ENCODE measurements around the gene ZNF225. TPM values are rescaled to one million over a fixed set of nuclear protein-coding genes. Genes with fewer than 3 reads are reported as not detected.
A peak's percentile ranks its signal among the peaks of the same experiment; 100 is the strongest.

The ZNF225 gene
- total and polyA plus RNA-seq, 11 donors = 1.3 to 6.2 (median 3.1) TPM

DNA sequence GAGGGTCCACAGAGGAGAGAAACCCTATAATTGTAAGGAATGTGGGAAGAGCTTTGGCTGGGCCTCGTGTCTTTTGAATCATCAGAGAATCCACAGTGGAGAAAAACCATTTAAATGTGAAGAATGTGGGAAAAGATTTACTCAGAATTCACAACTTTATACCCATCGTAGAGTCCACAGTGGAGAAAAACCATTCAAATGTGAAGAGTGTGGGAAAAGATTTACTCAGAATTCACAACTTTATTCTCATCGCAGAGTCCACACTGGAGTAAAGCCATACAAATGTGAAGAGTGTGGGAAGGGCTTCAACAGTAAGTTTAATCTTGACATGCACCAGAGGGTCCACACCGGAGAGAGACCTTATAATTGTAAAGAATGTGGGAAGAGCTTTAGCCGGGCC lies 18.8 kb downstream of the ZNF225 start:
- no peaks in the 10 kb centered on the region for H3K4me1 ChIP-seq
- TF ChIP-seq, protein P1, sequence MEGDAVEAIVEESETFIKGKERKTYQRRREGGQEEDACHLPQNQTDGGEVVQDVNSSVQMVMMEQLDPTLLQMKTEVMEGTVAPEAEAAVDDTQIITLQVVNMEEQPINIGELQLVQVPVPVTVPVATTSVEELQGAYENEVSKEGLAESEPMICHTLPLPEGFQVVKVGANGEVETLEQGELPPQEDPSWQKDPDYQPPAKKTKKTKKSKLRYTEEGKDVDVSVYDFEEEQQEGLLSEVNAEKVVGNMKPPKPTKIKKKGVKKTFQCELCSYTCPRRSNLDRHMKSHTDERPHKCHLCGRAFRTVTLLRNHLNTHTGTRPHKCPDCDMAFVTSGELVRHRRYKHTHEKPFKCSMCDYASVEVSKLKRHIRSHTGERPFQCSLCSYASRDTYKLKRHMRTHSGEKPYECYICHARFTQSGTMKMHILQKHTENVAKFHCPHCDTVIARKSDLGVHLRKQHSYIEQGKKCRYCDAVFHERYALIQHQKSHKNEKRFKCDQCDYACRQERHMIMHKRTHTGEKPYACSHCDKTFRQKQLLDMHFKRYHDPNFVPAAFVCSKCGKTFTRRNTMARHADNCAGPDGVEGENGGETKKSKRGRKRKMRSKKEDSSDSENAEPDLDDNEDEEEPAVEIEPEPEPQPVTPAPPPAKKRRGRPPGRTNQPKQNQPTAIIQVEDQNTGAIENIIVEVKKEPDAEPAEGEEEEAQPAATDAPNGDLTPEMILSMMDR (IDR thresholded peaks at IDR 0.05) = no peak
- no peak for TF ChIP-seq POLR2A (IDR thresholded peaks at IDR 0.05)
- intact Hi-C loops (cut with DNase I) = no loop called here
- no peak overlapping the region for H3K27ac ChIP-seq
- H3K9me3 ChIP-seq = peaks cover 0 to 75% (median 12%) of the 10 kb centered on the region in 12 donors
- H3K27me3 ChIP-seq = no peaks in the 10 kb centered on the region
- H3K36me3 ChIP-seq = peaks cover 0 to 63% (median 45%) of the 10 kb centered on the region in 9 donors
- ATAC-seq = no peak
- H3K4me3 ChIP-seq = no peak overlapping the region
- DNase-seq = no peak
- WGBS, 4 donors = 89 to 93% (median 91%) methylated on average over 5 of the region's 5 CpGs

DNA sequence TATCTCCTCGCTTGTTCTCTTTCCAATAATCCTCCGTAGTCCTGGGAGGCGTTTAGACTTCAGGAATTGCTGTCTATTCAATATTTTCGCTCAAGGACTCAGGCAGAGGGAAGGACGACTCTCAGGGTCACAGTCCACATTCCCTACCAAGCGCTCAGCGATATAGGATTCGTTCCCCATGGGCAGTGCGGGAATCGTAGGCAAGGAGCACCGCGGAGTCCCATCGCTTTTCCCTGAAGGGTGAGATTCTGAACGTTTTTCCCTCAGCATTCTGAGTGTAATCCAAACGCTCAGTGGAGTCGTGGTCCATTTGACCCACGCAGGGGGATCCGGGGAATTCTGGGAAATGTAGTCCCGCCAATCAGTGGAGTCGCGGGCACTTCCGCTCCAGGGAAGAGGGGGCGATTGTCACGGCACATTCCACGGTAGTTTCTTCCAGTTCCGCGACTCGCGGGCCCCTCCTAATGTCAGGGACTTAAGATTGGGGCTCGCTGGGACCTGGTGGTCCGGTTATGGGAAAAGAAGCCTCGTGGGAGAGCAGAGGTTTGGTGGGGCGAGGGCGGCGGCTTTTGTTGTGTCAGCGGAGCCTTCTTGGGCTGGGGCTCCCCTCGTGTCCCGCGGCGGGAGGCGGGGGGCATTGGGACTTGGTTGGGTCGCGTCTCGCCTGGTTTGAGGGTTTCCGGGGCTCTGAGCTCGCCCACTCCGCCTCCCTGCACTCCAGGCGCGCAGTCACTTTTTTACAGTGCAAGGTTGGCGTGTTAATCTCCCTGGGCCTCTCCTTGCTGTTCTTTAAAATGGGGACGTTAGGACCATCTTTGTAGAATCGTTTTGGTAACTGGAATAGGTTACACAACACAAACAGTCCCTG lies 28.2 kb downstream of the ZNF225 start, which contains the start of gene ZNF234:
Gene ZNF234 (plus strand): TSS at position 364 of the 868 bp plus-strand sequence. CDS start 3,079 bp downstream, outside the sequence.
- 0 to 1% (median 1%) methylated on average over 45 to 52 of the region's 52 CpGs for WGBS, 4 donors

DNA sequence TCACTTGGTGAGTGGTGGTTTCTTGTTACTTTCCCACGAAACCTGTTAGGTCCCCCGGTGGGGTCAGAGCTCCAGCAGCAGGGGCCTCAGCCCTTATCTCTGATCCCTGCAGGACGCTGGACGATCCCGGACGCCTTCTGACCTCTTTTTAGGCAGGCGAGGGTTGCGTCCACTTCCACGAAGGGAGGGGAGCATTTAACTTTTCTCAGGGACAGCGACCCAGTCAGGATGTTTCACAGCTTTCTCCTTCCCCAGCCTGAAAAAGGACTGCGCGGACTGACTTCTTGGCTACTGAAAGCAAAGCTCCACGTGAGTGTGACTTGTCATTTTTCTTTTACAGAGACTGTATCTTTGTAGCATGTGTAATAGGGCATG lies 28.8 kb downstream of the ZNF225 start:
- H3K9me3 ChIP-seq = no peaks in the 10 kb centered on the region
- no peaks in the 10 kb centered on the region for H3K27me3 ChIP-seq
- intact Hi-C loops (cut with DNase I) = no loop called here
- H3K27ac ChIP-seq = peak overlapping the region in 10 of 12 donors; percentile 78 to 90 (median 84)
- H3K4me3 ChIP-seq = peak overlapping the region; percentile 62 to 98 (median 89)
- WGBS, 4 donors = 0 to 4% (median 3%) methylated on average over 13 of the region's 13 CpGs
- H3K4me1 ChIP-seq = peaks cover 0 to 19% (median 12%) of the 10 kb centered on the region in 12 donors
- peaks cover 0 to 32% (median 25%) of the 10 kb centered on the region in 9 donors for H3K36me3 ChIP-seq
- TF ChIP-seq, protein P1 (IDR thresholded peaks at IDR 0.05) = no peak
- no peak for TF ChIP-seq POLR2A (IDR thresholded peaks at IDR 0.05)
- ATAC-seq = peak; percentile 16 to 40 (median 26)
- peak in 1 of 5 donors; percentile 26 for DNase-seq

More for the DNA sequence above, 28.2 kb downstream of the ZNF225 start, which contains the start of gene ZNF234:
- Histone ChIP-seq H3K9me3 (no peaks in the 10 kb centered on the region), H3K27me3 (no peaks in the 10 kb centered on the region), H3K36me3 (peaks cover 0 to 26% (median 23%) of the 10 kb centered on the region in 9 donors), H3K27ac (peak within 1 kb of the TSS; percentile 61 to 90 (median 84)), H3K4me1 (peaks cover 0 to 19% (median 12%) of the 10 kb centered on the region in 12 donors), H3K4me3 (peak within 1 kb of the TSS; percentile 62 to 98 (median 89))
- ATAC-seq = peak; percentile 93 to 99 (median 98)
- TF ChIP-seq, protein P1 (IDR thresholded peaks at IDR 0.05) = peak in 2 of 12 donors; percentile 8 to 17
- peak in 1 of 2 donors; percentile 54 for TF ChIP-seq POLR2A (IDR thresholded peaks at IDR 0.05)
- DNase-seq = peak; percentile 85 to 91 (median 90)
- intact Hi-C loops (cut with DNase I) = loop anchor here in 3 of 10 donors (1.0 to 2.0 kb wide), 5 partner anchors 23 to 65 kb away; partner anchors contain the start of genes ZNF225 (in 2 of the 3) and ZNF226 (in 1 of the 3)

DNA sequence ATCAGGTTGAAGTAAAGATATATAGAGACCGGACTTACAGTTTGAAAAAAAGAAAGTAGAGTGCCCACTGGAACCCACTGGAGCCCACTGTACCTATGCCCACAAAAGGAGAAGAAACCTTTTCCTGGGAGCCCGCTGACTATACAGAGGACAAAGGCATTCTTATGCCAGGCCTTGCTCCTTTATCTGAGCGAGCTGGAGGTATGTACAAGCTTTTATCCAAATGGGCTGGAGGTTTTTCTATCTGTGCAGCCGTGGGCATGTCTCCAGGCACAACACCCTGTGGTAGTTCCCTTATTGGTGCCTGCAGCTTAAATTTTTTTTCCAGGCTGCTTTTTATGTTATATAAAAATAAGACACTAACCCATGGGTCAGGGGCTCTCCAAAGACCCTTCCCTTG lies 36.6 kb downstream of the ZNF225 start:
- Histone ChIP-seq H3K9me3 (peaks cover 0 to 33% (median 7%) of the 10 kb centered on the region in 12 donors), H3K36me3 (peaks cover 0 to 100% (median 95%) of the 10 kb centered on the region in 9 donors), H3K4me1 (peaks cover 0 to 22% (median 0%) of the 10 kb centered on the region in 12 donors), H3K27ac (peak overlapping the region in 8 of 12 donors; percentile 0 to 33 (median 22)), H3K4me3 (no peak overlapping the region), H3K27me3 (no peaks in the 10 kb centered on the region)
- WGBS, 4 donors = 56 to 77% (median 71%) methylated on average over 4 of the region's 4 CpGs
- no peak for DNase-seq
- ATAC-seq = peak in 3 of 4 donors; percentile 45 to 73 (median 51)
- intact Hi-C loops (cut with DNase I) = no loop called here
- no peak for TF ChIP-seq POLR2A (IDR thresholded peaks at IDR 0.05)
- TF ChIP-seq, protein P1 (IDR thresholded peaks at IDR 0.05) = no peak

All from heart left ventricle (tissue), 16 donors.